SIG-M5 (cell line): ENCODE measurements around the gene MAGI2.

Source experiments
- DNase-seq: peaks from one replicate; lab custom pipeline; 2025; lab: John Stamatoyannopoulos, UW

MAGI2 gene

GRCh38 chr7:79302293-79302692, 151.2 kb downstream of the MAGI2 start:
- DNase-seq: no peak

GRCh38 chr7:79301419-79301818, 152.0 kb downstream of the MAGI2 start:
- DNase-seq: no peak

- no peak for DNase-seq
Measured at GRCh38 chr7:79300573-79300972, 152.9 kb downstream of the MAGI2 start.

DNA sequence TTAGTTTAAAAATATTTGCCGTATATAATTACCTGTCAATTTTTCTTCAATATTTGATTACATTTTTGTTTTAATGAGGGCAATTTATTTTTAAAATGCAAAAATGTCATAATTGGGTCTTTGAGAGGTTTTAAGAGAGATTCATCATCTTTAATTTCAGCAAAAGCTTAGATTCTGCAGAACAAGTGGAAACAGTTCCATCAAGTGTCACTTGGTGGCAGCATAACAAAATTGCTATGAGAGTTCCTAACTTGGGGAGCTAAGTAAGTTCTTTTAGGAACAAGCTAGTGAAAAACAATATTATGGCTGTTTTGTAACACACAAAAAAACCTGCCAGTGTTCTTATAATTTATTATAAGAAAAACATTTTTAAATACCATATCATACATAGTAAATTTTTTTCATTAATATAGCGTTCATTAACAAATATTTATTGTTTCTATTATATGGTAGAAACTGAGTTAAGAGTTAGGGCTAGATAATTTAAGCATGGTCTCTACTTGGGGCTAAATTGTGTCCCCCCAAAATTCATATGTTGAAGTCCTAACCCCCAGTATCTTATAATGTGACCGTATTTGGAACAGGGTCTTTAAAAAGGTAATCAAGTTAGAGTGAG, 155.2 kb downstream of the MAGI2 start:
- no peak for DNase-seq

DNA sequence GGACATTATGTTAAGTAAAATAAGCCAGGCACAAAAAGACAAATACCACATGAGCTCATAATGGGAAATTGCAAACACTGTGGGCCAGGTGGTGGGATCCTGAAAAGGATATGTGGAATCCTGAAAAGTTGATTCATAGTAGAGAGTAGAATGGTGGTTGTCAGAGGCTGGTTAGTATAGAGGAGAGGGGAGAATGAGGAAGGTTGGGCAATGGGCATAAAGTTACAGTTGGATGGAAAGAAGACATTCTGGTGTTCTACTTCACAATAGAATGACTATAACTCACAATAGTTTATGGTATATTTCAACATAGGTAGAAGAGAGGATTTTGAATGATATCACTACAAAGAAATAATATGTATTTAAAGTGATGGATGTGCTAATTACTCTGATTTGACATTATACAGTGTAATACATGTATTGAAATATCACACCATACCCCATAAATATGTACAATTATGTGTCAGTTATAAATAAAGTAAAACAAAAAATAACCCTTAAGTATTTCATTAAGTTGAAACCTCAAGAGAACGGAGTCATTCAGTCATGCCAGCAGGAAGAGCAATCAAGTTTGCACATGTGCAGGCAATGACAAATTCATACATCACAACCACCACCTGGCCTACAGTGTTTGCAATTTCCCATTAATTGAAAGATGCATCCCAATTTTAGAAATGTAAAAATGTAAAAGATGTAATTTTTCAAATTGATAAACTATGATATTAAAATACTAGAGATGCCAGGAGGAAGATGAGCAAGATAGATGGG, 156.7 kb downstream of the MAGI2 start:
- no peak for DNase-seq

DNA sequence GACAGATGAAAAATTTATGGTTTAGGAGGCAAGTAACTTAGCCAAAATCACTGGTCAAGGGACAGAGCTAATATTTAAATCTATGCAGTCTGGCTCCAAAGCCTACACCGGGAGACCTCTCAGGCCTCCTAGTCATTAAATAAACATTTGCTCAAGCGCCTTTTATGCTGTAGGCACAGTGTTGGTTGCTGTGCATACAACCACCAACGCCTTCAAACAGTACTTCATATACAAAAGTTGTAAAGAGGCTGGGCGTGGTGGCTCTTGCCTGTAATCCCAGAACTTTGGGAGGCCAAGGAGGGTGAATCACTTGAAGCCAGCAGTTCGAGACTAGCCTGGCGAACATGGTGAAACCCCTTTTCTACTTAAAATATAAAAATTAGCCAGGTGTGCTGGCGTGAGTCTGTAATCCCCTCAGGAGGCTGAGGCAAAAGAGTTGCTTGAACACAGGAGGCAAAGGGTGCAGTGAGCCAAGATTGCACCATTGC, 159.8 kb downstream of the MAGI2 start:
- DNase-seq: no peak

DNA sequence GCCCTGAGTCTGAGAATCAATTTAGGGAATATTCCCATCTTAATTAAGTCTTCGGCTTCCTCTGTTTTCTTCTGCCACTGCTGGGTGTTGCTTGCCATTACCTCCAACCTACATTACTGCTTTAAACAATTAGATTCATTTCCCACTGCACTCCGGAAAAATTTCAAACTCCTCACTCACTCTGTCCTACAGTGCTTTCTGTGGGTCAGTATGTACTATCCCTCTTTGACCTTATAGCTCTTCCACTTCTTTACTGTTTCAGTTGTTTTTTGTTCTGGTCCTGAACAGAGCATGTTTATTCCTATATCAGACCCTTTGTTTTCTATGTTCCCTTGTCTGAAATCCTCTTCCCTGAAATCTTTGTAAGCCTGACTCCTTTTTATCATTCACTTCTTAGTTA, 160.6 kb downstream of the MAGI2 start:
- DNase-seq: no peak

- no peak for DNase-seq
Measured at GRCh38 chr7:79291498-79291865, 162.0 kb downstream of the MAGI2 start.

- DNase-seq: no peak
Measured at GRCh38 chr7:79290841-79291497, 162.5 kb downstream of the MAGI2 start.

- no peak for DNase-seq
Measured at GRCh38 chr7:79290398-79290797, 163.1 kb downstream of the MAGI2 start.

GRCh38 chr7:79288655-79289054, 164.8 kb downstream of the MAGI2 start:
- no peak for DNase-seq

DNA sequence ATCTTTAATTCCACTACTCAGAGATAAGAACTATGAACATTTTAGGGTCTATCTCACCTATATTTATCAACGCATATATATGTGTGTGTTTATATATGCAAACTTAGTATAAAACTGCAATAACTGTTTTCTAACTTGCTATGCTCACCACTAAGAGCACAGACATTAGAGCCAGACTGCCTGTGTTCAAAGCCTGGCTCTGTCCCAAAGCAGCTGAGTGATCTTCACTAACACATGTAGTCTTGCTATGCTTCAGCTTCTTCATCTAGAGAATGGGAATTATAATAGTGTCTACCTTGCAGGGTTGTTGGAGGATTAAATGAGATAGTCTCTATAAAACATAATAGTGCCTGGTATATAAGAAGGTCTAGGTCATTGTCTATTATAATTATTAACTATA, 165.5 kb downstream of the MAGI2 start:
- no peak for DNase-seq

DNA sequence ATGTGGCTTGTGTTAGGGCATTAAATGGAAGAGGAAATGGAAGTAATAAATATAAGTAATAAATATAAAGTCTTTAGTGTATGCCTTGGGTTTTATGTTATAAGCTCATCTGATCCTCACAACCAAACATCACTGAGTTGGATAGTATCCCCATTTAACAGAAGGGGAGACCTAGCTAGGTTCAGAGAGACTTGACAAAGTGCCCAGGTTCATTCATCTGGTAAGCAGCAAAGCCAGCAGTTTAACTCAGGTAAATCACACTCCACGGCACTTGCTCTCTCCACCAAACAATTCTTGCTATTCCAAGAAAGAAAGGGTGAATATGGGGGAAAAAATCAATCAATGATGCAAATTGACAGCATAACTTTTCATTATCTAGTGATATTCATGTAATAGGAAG, 167.3 kb downstream of the MAGI2 start:
- no peak for DNase-seq

GRCh38 chr7:79285756-79286155, 167.7 kb downstream of the MAGI2 start:
- no peak for DNase-seq

- DNase-seq: no peak
Measured at GRCh38 chr7:79284211-79284610, 169.3 kb downstream of the MAGI2 start.

DNA sequence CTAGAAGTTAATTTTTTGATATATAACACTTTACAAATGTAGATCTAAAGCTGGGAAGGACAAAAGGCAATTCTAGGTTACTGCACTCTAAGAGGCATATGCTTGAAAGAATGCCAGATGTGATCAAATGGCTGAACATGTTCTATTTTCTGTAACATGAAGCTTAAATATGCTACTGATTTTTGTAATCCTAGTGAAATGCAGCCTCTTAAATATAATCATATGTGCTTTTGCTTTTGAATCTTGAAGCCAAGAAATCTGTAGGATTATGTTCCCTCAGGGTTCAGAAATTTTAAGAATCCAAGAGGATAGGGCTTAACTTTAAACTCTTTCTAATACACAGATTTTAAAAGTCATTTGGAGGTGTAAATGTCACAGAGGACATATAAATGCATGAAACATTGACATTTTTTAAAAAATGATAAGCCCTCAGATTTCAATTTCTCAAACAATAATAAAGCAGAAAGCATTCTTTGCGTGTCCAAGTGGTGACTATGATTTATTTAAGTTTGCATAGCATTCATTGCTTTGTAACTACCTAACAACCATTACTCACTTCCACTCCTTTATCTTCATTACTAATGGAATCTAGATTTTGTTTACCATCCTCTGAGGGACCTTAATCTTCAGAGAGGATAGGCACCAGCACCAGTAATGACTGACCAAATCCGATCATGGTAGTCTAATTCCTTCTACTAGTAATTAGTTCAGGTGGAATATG, 170.4 kb downstream of the MAGI2 start:
- DNase-seq: no peak

DNA sequence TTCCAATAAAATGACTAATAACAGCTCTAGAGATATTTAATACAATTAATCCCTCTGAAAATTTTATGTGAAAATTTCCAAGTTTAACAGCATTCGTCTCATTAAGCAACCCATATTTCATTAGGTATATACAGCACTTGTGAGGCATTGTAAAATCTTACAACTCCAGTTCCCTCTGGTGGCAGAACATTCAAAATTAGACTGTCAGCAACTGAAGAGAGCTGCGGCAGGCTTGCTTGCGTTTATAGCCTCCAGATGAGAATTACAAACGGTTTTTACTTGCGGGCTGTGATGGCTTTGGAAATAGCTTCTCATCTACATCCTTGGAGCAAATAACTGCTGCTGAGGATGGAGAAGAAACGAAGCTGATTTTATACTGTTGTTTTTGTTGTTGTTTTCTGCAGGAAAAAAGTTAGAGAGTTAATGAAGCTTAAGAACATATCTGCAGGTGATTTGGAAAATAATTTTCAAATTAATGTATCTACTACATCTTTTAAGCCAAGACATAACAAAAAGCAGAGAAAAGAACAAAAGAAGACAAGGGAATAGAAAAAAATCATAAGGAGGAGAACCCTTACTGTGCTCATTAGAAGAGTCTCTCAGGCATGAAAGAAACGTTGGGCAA, 171.3 kb downstream of the MAGI2 start:
- no peak for DNase-seq

DNA sequence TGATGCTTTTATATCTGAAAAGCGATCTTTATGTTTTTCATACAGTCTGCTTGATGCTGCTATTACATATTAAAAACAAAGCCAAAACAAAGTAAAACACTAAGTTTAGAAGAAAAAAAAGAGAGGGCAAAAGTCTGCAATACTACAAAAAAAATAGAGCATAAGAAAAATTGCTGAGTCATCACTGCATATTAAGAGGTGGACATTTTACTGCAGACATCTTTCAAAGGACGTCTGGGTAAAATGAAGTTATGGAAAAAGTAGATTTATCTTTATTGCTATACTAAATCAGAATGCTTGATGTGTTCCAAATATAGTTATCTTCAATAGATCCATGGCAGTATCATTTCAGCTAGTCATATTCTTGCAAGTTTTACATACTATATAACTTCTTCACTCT, 172.0 kb downstream of the MAGI2 start:
- DNase-seq: no peak

DNA sequence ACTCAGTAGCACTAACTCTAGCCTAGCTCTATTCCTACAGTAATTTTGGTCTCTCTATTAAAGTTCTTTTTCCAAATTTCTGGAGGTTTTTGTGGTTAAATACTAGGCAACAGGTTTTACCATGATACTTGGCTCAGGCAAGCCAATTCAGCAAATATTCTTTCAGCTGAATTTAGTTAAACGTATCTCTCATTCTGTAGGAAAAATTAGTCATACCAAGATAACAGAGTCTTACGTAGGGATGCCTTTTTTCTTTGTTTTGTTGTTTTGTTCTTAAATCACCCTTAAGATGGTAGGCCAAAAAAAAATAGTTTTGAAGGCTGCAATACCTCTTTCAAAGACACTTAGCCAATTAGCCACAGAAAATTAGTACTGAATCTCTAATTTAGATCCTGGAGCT, 180.5 kb downstream of the MAGI2 start:
- DNase-seq: no peak

GRCh38 chr7:79272066-79272669, 181.3 kb downstream of the MAGI2 start:
- DNase-seq: no peak

- no peak for DNase-seq
Measured at GRCh38 chr7:79268730-79269129, 184.7 kb downstream of the MAGI2 start.

DNA sequence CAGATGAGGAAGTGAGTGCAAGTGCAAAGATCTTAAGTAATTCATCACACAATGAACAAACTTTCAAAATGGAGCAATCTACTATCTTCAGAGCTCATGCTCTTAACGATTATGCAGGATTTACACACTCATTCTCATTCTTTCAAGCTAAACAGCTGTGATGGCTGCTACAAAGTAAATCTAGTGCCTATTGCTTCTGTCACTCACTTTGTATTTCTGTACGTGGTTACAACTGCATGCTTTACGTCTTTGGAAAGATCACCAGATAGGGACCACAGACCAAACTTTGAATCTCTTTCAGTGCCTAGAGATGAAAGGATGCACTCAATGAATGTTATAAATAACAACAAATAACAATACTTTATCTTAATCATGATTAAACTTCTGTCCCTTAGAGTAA, 194.6 kb downstream of the MAGI2 start:
- no peak for DNase-seq
